Bronchial epithelial cell (primary cell): ENCODE measurements around the gene PLEKHA5. TPM values are rescaled to one million over a fixed set of nuclear protein-coding genes. Genes with fewer than 3 reads are reported as not detected.
A peak's percentile ranks its signal among the peaks of the same experiment; 100 is the strongest.

Source experiments
- DNase-seq: peaks from one replicate; pipeline ENCODE4 v3.0.0-alpha.2; 2010; ENCODE audit warnings: low read depth
- FAIRE-seq: peaks from 2 replicates; lab custom pipeline; 2011; peaks lifted over from hg19 to GRCh38; lab: Jason Lieb, UNC
- H3K27me3 ChIP-seq: 2 replicates; pipeline ENCODE4 v1.5.1; 2011; ENCODE audit warnings: low read length; ENCODE audit not compliant: control insufficient read depth, insufficient read depth
- H3K36me3 ChIP-seq: 2 replicates; pipeline ENCODE4 v1.5.1; 2011; ENCODE audit warnings: low read length; ENCODE audit not compliant: control insufficient read depth, insufficient read depth
- H3K4me3 ChIP-seq: 2 replicates; pipeline ENCODE4 v1.5.1; 2011; ENCODE audit warnings: mild to moderate bottlenecking, low read depth, low read length, control low read depth
- CTCF ChIP-seq: IDR thresholded peaks from 2 replicates; pipeline ENCODE4 v1.5.1; 2011; ENCODE audit warnings: mild to moderate bottlenecking, moderate library complexity, low read length, control low read depth, inconsistent platforms; ENCODE audit not compliant: insufficient read depth, severe bottlenecking
- total RNA-seq: library from RNA; depleted of rRNA; stranded (reverse); fragments of >200 nt; gene quantifications from 2 replicates; pipeline ENCODE4 v1.2.1, GENCODE V29; 2014

The PLEKHA5 gene
- total RNA-seq, 1 donor from 2014 or later: 24.0 TPM

GRCh38 chr12:19093218-19093617 lies 36.3 kb upstream of the PLEKHA5 start:
- no peak overlapping the region for H3K4me3 ChIP-seq
- H3K27me3 ChIP-seq: no peaks in the 10 kb centered on the region
- FAIRE-seq (no peak), DNase-seq (no peak)
- no peaks in the 10 kb centered on the region for H3K36me3 ChIP-seq
- TF ChIP-seq CTCF: no peak

- no peak for TF ChIP-seq CTCF
- no peak overlapping the region for H3K4me3 ChIP-seq
- DNase-seq (no peak), FAIRE-seq (no peak)
- H3K36me3 ChIP-seq: no peaks in the 10 kb centered on the region
- no peaks in the 10 kb centered on the region for H3K27me3 ChIP-seq
Measured at GRCh38 chr12:19095331-19095730, 34.2 kb upstream of the PLEKHA5 start.

- H3K27me3 ChIP-seq: no peaks in the 10 kb centered on the region
- DNase-seq: peak; percentile 77
- no peak for FAIRE-seq
- no peak for TF ChIP-seq CTCF
- H3K36me3 ChIP-seq: no peaks in the 10 kb centered on the region
- no peak overlapping the region for H3K4me3 ChIP-seq
Measured at GRCh38 chr12:19095756-19096480, 33.6 kb upstream of the PLEKHA5 start.

GRCh38 chr12:19105463-19105862 lies 24.1 kb upstream of the PLEKHA5 start:
- Histone ChIP-seq H3K27me3 (no peaks in the 10 kb centered on the region), H3K4me3 (no peak overlapping the region), H3K36me3 (no peaks in the 10 kb centered on the region)
- no peak for FAIRE-seq
- DNase-seq: no peak
- TF ChIP-seq CTCF: no peak

- DNase-seq (no peak), FAIRE-seq (no peak)
- Histone ChIP-seq H3K27me3 (no peaks in the 10 kb centered on the region), H3K4me3 (no peak overlapping the region), H3K36me3 (no peaks in the 10 kb centered on the region)
- TF ChIP-seq CTCF: no peak
Measured at GRCh38 chr12:19107750-19108149, 21.8 kb upstream of the PLEKHA5 start.
